PC-9 (cell line): ENCODE measurements around the gene TMEM63B.

Source experiments
- EZH2 ChIP-seq: fragments of 200-600 bp; sonication (generic); IDR thresholded peaks from 2 replicates; pipeline ENCODE4 v1.8.0; 2017; ENCODE audit warnings: antibody characterized with exemption, low read depth
- TF ChIP-seq, protein P1 (sequence below): fragments of 200-600 bp; sonication (generic); conservative IDR thresholded peaks from 2 replicates; pipeline ENCODE4 v1.6.1; 2017; ENCODE audit warnings: mixed run types, antibody characterized with exemption, mild to moderate bottlenecking, moderate library complexity

DNA sequence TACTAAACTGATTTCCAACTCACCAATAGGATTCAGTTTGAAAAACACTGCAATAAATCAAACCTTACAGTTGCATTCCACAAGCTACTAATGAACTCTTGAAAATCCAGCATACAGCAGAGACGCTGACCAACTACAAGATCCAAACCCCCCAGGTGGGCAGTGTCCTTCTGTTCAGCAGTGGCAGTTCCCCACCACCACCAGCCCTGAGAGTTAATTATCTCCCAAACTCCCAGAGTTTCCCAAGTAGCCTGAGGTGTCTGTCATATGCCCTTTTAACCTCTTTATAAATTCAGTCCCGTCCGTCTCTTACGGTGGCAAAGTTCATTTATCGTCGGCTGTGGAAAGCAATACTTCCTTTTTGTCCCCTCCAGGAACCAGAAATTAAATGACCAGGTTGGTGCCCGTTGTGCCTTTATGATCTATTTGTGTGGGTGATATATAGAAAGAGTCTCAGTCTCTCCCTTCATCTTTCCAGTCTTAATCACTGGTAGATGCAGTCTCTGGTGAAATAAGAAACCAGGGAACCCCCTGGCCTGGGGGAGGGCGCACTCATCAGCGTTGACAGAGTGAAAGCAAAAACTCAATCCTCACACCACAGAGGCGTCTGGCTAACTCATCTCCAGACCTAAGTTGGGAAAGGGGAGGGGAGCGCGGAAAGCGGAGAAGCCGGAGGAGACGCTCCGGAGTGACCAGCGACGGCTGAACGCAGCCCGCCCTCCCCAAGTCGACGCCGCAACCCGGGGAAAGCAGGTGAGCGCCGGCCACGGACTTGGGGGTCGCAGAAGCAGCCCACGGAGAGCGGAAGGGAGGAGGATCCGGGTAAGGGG is 819 bp upstream of the TMEM63B start:
- TF ChIP-seq EZH2, result no peak
- TF ChIP-seq, protein P1, sequence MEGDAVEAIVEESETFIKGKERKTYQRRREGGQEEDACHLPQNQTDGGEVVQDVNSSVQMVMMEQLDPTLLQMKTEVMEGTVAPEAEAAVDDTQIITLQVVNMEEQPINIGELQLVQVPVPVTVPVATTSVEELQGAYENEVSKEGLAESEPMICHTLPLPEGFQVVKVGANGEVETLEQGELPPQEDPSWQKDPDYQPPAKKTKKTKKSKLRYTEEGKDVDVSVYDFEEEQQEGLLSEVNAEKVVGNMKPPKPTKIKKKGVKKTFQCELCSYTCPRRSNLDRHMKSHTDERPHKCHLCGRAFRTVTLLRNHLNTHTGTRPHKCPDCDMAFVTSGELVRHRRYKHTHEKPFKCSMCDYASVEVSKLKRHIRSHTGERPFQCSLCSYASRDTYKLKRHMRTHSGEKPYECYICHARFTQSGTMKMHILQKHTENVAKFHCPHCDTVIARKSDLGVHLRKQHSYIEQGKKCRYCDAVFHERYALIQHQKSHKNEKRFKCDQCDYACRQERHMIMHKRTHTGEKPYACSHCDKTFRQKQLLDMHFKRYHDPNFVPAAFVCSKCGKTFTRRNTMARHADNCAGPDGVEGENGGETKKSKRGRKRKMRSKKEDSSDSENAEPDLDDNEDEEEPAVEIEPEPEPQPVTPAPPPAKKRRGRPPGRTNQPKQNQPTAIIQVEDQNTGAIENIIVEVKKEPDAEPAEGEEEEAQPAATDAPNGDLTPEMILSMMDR, result no peak
